ENCODE measurements around the gene KCNQ4.

The KCNQ4 gene

GRCh38 chr1:40754201-40754600 is 29.4 kb upstream of the KCNQ4 start:
- DNase-seq (ENCODE audit: low read depth in 2 of 2), result no peak

GRCh38 chr1:40755067-40755466 is 28.5 kb upstream of the KCNQ4 start:
- DNase-seq (ENCODE audit: low read depth in 2 of 2), result no peak

GRCh38 chr1:40756523-40756922 is 27.1 kb upstream of the KCNQ4 start:
- no peak for DNase-seq (ENCODE audit: low read depth in 2 of 2)

- no peak for DNase-seq (ENCODE audit: low read depth in 2 of 2)
Measured at GRCh38 chr1:40757084-40757483, 26.5 kb upstream of the KCNQ4 start.

GRCh38 chr1:40758004-40758403 is 25.6 kb upstream of the KCNQ4 start:
- no peak for DNase-seq (ENCODE audit: low read depth in 2 of 2)

GRCh38 chr1:40758578-40759343 is 24.8 kb upstream of the KCNQ4 start:
- DNase-seq (ENCODE audit: low read depth in 2 of 2), result no peak

GRCh38 chr1:40760984-40761383 is 22.6 kb upstream of the KCNQ4 start:
- DNase-seq (ENCODE audit: low read depth in 2 of 2), result no peak

GRCh38 chr1:40762144-40762923 is 21.3 kb upstream of the KCNQ4 start:
- no peak for DNase-seq (ENCODE audit: low read depth in 2 of 2)

- no peak for DNase-seq (ENCODE audit: low read depth in 2 of 2)
Measured at GRCh38 chr1:40763742-40764532, 19.6 kb upstream of the KCNQ4 start.

- no peak for DNase-seq (ENCODE audit: low read depth in 2 of 2)
Measured at GRCh38 chr1:40764981-40765380, 18.6 kb upstream of the KCNQ4 start.

GRCh38 chr1:40766017-40766416 is 17.6 kb upstream of the KCNQ4 start:
- DNase-seq (ENCODE audit: low read depth in 2 of 2), result no peak

GRCh38 chr1:40766560-40766959 is 17.0 kb upstream of the KCNQ4 start:
- DNase-seq (ENCODE audit: low read depth in 2 of 2), result no peak

GRCh38 chr1:40768146-40768990 is 15.2 kb upstream of the KCNQ4 start:
- DNase-seq (ENCODE audit: low read depth in 2 of 2), result no peak

- no peak for DNase-seq (ENCODE audit: low read depth in 2 of 2)
Measured at GRCh38 chr1:40769815-40770214, 13.8 kb upstream of the KCNQ4 start.

GRCh38 chr1:40770296-40771070 is 13.1 kb upstream of the KCNQ4 start:
- no peak for DNase-seq (ENCODE audit: low read depth in 2 of 2)

- no peak for DNase-seq (ENCODE audit: low read depth in 2 of 2)
Measured at GRCh38 chr1:40772146-40772955, 11.2 kb upstream of the KCNQ4 start.

- DNase-seq (ENCODE audit: low read depth in 2 of 2), result no peak
Measured at GRCh38 chr1:40773748-40774265, 9.8 kb upstream of the KCNQ4 start.

- DNase-seq (ENCODE audit: low read depth in 2 of 2), result peak; percentile 39 to 47
Measured at GRCh38 chr1:40774266-40774998, 9.2 kb upstream of the KCNQ4 start.
